COR-L47 (cell line): Measurements from ENCODE around the gene ATP1A2.
A peak's percentile ranks its signal among the peaks of the same experiment; 100 is the strongest.
"Not testable (repeated sequence)": the region's sequence is repeated elsewhere in the genome, so short reads cannot be mapped to it uniquely, and the experiment has no call there.

ENCODE experiments used
- DNase-seq: peaks from one replicate; lab custom pipeline; 2025; lab: John Stamatoyannopoulos, UW

ATP1A2 gene

DNA sequence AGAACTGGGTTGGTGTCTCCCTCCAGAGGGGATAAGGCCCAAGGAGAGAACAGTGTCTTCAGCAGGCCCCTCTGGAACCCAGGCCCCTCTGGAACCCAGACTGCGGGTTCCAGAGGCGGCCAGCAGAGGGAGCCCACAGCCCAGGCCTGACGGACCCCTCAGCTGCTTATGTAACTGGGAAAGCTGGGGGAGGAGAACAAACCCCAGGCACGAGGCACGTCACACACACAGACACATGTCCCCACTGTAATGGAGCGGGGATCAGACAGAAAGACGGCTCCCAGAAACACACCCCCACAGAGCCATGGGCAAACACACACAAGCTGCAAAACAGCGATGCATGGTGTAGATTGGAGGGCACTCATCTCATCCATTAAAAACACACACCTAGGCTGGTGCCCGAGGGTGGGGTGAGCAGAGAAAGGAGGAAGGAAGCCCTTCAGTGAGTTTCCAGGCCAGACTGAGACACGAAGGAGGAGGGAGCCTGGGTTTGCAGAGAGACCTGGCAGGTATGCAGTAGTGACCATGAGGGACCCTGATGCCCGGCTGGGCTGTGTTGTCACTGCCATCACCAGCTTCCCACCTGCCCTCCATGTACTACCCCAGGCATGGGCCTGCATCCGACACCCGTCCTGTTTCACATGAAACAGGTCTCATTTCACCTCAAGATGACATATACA lies 14.4 kb upstream of the ATP1A2 start:
- DNase-seq = peak; percentile 78

DNA sequence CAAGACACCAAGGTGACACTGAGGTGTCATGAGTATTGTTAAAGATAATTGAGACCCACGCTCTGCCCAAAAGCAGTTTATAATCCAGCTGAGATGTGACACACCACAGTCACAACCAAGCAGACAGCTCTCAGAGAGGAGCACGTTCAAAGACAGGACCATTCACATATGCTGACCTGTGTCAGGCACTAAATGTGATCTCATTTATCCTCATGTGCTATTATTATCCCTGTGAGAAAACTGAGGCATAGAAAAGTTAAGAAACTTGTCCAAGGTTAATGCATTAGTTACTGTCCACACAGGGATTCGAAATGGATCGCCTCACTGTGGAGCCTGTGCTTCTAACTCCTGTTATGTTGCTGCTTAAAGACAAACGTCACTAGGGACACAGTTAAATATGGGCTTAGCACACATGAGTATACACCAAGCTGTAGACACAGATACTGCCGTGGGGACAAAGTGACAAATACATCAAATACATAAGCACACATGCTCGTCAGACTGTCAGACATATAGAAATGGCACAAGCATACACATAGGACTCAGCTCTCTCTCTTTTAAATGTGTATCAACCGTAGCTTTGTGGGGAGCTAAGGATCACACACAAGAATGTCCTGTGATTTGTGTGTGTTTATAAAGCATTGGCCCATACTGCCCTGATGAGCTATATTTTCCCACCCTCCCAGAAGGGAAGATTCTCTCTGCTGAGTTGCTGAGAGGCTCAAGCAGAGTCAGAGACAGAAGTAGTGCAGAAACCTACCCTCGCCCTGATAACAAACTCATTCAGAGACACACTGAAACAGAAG lies 13.6 kb upstream of the ATP1A2 start:
- no peak for DNase-seq

- no peak for DNase-seq
Observed at GRCh38 chr1:160103658-160104408, 11.7 kb upstream of the ATP1A2 start.

GRCh38 chr1:160104486-160104885 lies 11.1 kb upstream of the ATP1A2 start:
- no peak for DNase-seq

DNA sequence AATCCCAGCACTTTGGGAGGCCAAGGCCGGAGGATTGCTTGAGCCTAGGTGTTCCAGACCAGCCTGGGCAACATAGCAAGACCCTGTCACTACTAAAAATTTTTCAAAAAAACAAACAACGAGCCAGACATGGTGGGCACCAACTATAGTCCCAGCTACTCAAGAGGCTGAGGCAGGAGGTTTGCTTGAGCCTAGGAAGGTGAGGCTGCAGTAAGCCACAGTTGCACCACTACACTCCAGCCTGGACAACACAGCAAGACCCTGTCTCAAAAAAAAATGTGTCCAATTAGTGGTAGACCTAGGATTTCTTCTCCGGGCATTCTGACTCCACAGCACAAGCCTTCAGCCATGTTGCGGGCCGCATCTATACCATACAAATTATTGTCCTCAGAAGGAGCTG lies 10.4 kb upstream of the ATP1A2 start:
- DNase-seq = no peak

DNA sequence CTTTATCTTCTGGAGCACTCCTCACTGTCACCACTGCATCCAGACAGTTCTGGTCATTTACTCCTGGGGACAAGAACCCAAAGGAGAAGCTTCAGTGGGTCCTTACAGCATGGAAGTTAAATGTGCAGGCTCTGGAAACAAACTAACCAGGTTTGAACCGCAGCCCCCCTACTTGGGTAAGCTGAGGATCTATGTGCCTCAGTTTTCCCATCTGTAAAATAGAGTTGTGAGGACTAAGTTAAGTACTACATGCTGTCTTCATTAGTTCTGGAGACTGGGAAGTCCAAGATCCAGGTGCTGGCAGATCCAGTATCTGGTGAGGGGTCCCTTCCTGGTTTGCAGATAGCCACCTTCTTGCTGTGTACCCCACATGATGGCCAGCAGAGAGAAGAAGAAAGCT lies 8.0 kb upstream of the ATP1A2 start:
- no peak for DNase-seq

DNA sequence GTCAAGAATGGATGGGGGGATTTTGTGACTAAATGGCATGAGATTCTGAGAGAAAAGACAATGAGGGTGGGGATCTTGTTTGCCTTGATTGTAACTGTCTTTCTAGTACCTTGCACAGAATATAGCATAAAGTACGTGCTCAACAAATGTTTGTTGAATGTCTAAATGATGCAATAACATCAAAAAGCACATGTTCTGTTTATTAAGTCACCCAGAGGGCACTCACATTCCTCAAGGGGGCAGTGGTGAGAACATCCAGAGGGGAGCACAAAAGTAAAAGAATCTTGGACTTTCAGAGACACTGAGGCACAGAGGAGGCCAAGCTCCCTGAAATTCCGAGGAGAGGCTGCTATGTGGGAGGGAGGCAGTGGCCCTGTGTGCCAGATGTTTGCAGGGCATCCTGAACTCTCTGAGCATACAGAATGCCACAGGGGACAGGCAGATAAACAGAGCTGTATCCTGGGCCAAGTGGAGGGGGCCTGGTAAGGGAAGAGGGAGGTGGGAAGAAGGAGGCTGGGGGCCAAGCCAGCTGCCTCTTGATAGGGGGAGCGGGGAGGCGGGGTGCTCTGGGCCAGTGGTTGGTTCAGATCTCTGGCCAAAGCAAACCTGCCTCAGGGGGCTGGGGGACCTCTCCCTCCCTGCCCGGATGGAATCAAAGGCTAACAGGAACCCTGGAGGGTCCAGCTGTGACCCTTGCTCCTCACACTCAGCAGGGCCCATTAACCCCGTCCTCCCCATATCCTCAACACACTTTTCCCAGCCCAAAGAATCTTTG lies 6.5 kb upstream of the ATP1A2 start:
- DNase-seq = no peak

DNA sequence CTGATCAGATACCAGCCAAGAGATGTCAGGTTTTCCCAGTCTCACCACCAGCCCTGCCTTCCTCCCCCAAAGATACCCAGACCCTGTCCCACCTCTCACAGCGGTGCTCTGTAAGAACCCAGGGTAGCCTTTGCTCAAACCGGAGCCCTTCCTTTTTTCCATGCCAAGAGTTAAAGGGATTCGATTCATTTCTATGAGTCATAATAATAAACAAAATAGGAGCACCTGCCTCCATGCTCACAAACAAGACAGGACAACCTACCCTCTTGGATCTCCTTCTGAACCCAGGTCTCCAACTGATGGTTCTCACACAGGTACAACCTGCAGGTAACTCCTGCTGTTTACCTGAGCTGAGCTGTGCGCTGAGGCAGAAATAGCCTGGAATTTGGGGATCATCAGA lies 5.9 kb upstream of the ATP1A2 start:
- no peak for DNase-seq

- DNase-seq = not testable (repeated sequence)
Observed at GRCh38 chr1:160111462-160111861, 4.1 kb upstream of the ATP1A2 start.

- no peak for DNase-seq
Observed at GRCh38 chr1:160112357-160112756, 3.2 kb upstream of the ATP1A2 start.

DNA sequence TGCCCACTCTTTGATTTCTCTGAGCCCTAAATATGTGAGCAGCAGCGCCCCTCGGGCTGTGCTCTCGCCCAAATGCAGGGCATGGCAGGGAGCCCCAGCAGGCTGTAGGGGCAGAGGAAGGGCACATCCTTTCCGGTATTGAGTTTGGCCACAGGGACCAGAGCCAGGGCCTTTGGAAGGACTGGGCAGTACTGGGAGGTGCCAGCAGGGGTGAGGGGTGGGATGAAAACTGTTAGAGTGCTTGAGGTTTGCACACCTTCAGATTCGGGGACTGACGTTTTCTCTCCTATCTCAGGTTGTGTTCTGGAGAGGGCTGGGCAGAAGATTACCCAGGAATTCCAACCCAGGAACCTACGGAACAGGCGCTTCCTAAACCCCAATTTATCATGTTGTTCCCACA lies 2.2 kb upstream of the ATP1A2 start:
- DNase-seq = no peak

GRCh38 chr1:160114085-160114484 lies 1.5 kb upstream of the ATP1A2 start:
- no peak for DNase-seq

DNA sequence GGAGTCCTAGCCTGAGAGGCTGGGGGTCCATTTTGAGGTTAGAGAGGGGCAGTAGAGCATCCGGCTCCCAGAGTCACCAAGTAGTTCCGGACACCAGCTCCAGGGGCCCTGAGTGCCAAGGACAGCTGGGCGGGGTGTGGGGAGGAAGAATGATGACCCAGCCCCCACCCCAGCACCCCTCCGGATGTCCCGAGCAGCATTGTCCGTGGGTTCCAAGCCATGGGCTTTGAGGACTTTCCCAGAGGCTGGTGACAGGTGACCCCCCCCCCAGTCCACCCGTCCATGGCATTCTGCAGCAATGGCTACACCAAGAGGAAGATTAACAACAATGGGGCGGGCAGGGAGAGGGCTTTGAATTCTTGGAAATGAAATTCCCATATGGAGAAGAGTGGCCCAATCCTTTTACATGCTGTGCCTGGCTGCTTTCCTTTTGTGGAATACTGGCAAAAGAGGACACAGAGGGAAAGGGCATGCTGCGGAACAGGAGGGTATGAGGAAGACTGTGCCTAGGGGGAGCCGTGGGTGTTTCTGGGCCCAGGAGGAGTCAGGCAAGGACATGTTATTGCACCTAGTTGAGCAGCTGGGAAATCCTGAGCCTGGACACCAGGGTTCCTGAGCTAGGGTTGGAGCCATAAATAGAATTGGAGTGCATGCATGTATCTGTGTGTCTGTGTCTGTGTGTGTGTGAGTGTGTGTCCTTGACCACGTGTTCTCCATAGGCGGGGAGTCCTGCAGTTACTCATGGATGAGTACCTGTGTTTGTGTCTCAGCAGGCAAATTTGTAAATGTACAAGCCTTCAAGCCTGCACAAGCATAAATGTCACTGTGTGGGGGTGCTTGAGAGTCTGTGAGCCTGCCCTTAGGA lies 956 bp downstream of the ATP1A2 start:
- no peak for DNase-seq

DNA sequence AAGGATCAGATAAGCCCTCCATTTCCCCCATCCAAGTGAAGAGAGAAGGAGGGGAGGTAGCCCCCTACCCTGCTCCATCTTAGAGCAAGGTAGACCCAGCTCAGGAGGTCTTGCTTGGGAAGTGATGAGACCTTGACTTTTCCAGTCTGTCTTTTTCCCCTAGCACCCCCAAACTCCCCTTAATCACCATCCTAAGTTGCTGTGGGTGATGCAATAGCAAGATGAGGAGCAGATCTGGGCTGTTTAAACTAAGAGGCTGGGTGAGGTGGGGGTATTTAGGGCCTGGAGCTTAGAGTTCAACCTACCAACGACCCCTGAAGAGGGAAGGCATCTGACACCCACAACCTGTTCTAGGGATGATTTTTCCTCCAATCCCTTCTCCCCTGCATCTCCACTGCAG lies 1.7 kb downstream of the ATP1A2 start:
- DNase-seq = no peak

DNA sequence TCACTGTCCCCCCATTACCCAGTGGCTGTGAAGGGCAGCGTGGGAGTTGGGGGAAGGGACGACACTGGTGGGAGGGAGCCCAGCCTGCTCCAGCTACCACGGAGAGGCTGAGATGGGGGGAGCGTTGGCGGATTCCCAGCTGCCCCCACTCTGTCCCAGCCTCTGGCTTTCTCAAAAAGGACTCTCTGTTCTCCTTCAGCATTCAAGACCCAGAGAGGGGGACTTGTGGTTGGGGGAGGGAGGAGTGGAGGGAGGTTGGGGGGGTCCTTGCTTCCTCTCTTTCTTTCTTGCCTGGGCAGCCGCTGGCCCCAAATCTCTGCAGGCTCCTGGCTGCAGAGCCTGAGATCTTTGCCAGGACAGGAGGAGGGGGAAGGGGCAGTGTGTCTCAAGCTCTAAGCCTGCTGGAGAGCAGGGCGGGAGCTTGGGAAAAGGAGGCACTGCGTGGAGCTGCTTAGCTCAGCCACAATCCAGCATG lies 2.2 kb downstream of the ATP1A2 start:
- DNase-seq = no peak

DNA sequence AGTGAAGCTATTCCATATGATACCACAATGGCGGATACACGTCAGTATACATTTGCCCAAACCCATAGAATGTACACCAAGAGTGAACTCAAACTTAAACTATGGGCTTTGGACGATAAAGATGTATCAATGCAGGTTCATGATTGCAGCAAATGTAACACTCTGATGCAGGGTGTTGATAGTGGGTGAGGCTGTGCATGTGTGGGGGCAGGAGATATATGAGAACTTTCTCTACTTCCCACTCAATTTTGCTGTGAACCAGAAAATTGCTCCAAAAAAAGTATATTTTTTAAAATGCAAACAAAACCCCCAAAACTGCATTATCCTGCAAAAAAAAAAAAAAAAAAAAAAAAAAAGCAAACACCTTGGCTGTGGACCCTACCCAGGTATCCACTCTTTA lies 3.4 kb downstream of the ATP1A2 start:
- no peak for DNase-seq

GRCh38 chr1:160120797-160121196 lies 5.2 kb downstream of the ATP1A2 start:
- DNase-seq = no peak

DNA sequence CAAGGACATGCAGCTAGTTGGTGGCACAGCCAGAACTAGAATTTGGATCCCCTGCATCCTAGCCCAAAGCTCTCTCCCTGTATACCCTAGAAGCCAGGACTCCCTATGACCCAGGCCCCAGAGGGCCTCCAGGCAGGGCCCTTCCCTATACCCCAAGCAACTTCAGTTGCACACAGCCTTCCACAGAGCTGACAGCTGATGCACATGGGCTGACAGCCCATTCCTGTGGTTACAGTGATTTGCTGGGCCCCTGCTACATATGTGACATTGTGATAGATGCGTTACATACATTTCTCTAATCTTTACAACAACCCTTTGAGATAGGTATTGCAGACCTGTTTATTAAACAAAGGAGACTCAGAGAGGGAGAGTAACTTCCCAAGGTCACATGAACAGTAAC lies 5.8 kb downstream of the ATP1A2 start:
- DNase-seq = no peak

GRCh38 chr1:160122978-160123495 lies 7.5 kb downstream of the ATP1A2 start:
- no peak for DNase-seq

- no peak for DNase-seq
Observed at GRCh38 chr1:160123726-160124125, 8.2 kb downstream of the ATP1A2 start.
